MM.1S (cell line): Measurements from ENCODE around the gene CD82.
"Not testable (repeated sequence)": the region's sequence is repeated elsewhere in the genome, so short reads cannot be mapped to it uniquely, and the experiment has no call there.

ENCODE experiments used
- DNase-seq: peaks from one replicate; pipeline ENCODE4 v3.0.0-alpha.2; 2015
- H2AFZ ChIP-seq: fragments of 300-600 bp; sonication (generic); 2 replicates; pipeline ENCODE4 v1.6.0; 2016; ENCODE audit warnings: antibody characterized with exemption, low read length
- H3F3A ChIP-seq: fragments of 300-600 bp; sonication (generic); 2 replicates; pipeline ENCODE4 v1.6.1; 2016; ENCODE audit warnings: mild to moderate bottlenecking, antibody characterized with exemption, low read length, moderate library complexity, mixed read lengths; ENCODE audit not compliant: insufficient read depth
- H3K27ac ChIP-seq: fragments of 300-600 bp; sonication (generic); 2 replicates; pipeline ENCODE4 v1.5.1; 2016; ENCODE audit warnings: mild to moderate bottlenecking, low read length
- H3K27me3 ChIP-seq: fragments of 300-600 bp; sonication (generic); replicated peaks from 2 replicates; pipeline ENCODE4 v1.6.0; 2016; ENCODE audit warnings: low read length; ENCODE audit not compliant: insufficient read depth
- H3K36me3 ChIP-seq: fragments of 300-600 bp; sonication (generic); replicated peaks from 2 replicates; pipeline ENCODE4 v1.6.1; 2016; ENCODE audit warnings: mild to moderate bottlenecking, low read length, mixed read lengths; ENCODE audit not compliant: insufficient read depth
- H3K4me1 ChIP-seq: fragments of 300-600 bp; sonication (generic); 2 replicates; pipeline ENCODE4 v1.6.1; 2016; ENCODE audit warnings: low read length, mixed read lengths
- H3K4me2 ChIP-seq: fragments of 300-600 bp; sonication (generic); 2 replicates; pipeline ENCODE4 v1.6.0; 2016; ENCODE audit warnings: low read depth, low read length
- H3K4me3 ChIP-seq: fragments of 300-600 bp; sonication (generic); 2 replicates; pipeline ENCODE4 v1.5.1; 2016; ENCODE audit warnings: low read length, mixed read lengths
- H3K79me2 ChIP-seq: fragments of 300-600 bp; sonication (generic); 2 replicates; pipeline ENCODE4 v1.6.1; 2016; ENCODE audit warnings: mixed run types, low read length, mixed read lengths
- H3K9ac ChIP-seq: fragments of 300-600 bp; sonication (generic); 2 replicates; pipeline ENCODE4 v1.6.1; 2016; ENCODE audit warnings: low read length, mixed read lengths
- H3K9me2 ChIP-seq: fragments of 300-600 bp; sonication (generic); replicated peaks from 2 replicates; pipeline ENCODE4 v1.6.1; 2016; ENCODE audit warnings: mild to moderate bottlenecking, low read length, mixed read lengths; ENCODE audit not compliant: insufficient read depth
- H3K9me3 ChIP-seq: fragments of 300-600 bp; sonication (generic); replicated peaks from 2 replicates; pipeline ENCODE4 v1.6.1; 2016; ENCODE audit warnings: mild to moderate bottlenecking, low read length, mixed read lengths; ENCODE audit not compliant: insufficient read depth
- H4K20me1 ChIP-seq: fragments of 300-600 bp; sonication (generic); 2 replicates; pipeline ENCODE4 v1.6.1; 2016; ENCODE audit warnings: mild to moderate bottlenecking, low read length, moderate library complexity, mixed read lengths; ENCODE audit not compliant: insufficient read depth
- EZH2 ChIP-seq: fragments of 300-600 bp; sonication (generic); optimal IDR thresholded peaks from 2 replicates; pipeline ENCODE3; 2017; ENCODE audit warnings: low read depth, mild to moderate bottlenecking, antibody characterized with exemption, low read length, mixed read lengths
- EZH2phosphoT487 ChIP-seq: fragments of 300-600 bp; sonication (generic); IDR thresholded peaks from 2 replicates; pipeline ENCODE4 v1.6.1; 2018; ENCODE audit warnings: antibody characterized with exemption, low read length
- TF ChIP-seq, protein P1 (sequence below): fragments of 300-600 bp; sonication (generic); IDR thresholded peaks from 2 replicates; pipeline ENCODE4 v1.5.1; 2016; ENCODE audit warnings: antibody characterized with exemption, low read length, mixed read lengths

CD82 gene

DNA sequence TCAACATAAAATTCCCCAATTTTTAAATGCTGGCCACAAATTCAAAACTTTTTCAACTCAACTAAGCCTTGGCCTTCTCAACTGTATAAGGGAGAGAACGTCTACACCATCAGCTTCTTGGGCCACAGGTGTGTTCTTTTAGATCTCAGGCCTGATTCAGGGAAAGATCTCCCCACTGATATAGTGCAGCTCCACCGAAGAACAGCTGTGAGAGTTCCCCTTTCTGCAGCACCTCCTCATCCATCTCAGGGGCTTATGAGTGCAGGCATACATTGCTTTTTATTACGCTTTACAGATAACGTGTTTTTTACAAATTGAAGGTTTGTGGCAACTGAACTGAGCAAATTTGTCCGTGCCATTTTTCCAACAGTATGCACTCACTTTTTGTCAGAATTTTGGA, 8.0 kb upstream of the CD82 start:
- TF ChIP-seq EZH2phosphoT487 (no peak), EZH2 (no peak)
- TF ChIP-seq, protein P1, sequence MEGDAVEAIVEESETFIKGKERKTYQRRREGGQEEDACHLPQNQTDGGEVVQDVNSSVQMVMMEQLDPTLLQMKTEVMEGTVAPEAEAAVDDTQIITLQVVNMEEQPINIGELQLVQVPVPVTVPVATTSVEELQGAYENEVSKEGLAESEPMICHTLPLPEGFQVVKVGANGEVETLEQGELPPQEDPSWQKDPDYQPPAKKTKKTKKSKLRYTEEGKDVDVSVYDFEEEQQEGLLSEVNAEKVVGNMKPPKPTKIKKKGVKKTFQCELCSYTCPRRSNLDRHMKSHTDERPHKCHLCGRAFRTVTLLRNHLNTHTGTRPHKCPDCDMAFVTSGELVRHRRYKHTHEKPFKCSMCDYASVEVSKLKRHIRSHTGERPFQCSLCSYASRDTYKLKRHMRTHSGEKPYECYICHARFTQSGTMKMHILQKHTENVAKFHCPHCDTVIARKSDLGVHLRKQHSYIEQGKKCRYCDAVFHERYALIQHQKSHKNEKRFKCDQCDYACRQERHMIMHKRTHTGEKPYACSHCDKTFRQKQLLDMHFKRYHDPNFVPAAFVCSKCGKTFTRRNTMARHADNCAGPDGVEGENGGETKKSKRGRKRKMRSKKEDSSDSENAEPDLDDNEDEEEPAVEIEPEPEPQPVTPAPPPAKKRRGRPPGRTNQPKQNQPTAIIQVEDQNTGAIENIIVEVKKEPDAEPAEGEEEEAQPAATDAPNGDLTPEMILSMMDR = no peak
- Histone ChIP-seq H2AFZ (no peak overlapping the region), H3K4me2 (no peak overlapping the region)

DNA sequence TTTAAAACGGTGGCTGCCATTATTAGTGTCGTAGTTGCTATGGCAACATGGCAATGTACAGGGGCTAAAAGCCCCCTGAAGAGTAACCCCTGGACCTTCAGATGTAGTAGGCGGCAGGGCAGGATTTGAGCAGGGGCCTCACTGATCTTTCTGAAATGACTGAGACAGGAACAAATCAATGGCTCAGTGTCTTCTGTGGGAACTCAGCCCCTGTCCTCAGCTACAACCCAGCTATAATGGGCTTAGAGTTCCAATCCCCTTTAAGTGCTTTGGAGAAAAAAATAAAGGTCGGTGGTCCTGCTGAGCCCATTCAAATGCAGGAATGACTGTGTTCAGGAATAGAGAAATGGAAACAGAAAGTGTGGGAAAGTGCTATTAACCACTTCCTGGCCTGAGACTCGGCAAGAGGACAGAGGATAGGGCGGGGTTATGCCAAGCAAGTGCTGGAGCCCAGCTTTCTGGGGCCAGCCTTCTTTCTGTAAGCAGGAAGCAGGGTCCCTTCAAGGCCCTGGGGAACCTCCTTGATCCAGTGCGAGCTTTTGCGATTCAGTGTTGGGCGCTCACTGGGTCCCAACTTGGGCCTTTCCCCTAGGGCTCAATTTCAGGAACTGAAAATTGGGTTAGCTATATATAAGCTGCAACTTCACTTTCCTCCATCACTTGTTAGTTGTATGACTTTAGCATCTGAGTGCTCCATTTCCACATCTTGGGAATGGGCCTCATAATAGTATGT, 6.1 kb upstream of the CD82 start:
- peaks cover 26% of the 10 kb centered on the region for H3K4me1 ChIP-seq
- no peaks in the 10 kb centered on the region for H3K9me3 ChIP-seq
- H3K36me3 ChIP-seq = no peaks in the 10 kb centered on the region
- H3K4me3 ChIP-seq = peak overlapping the region; percentile 31; the same call in 1 of the 2 replicates
- H3K27me3 ChIP-seq = no peaks in the 10 kb centered on the region
- H3K27ac ChIP-seq = no peak overlapping the region
- no peaks in the 10 kb centered on the region for H3K79me2 ChIP-seq
- no peaks in the 10 kb centered on the region for H4K20me1 ChIP-seq
- H3K9ac ChIP-seq = no peak overlapping the region
- DNase-seq = peak; percentile 40
- TF ChIP-seq EZH2phosphoT487 = no peak
- TF ChIP-seq, protein P1 = no peak
- peak overlapping the region; percentile 67 for H3K4me2 ChIP-seq
- peak overlapping the region; percentile 17; the same call in 1 of the 2 replicates for H2AFZ ChIP-seq
- H3K9me2 ChIP-seq = no peaks in the 10 kb centered on the region
- peaks cover 12% of the 10 kb centered on the region; the same call in 1 of the 2 replicates for H3F3A ChIP-seq

More for the DNA sequence above, 8.0 kb upstream of the CD82 start:
- no peaks in the 10 kb centered on the region for H3K79me2 ChIP-seq
- H3K4me3 ChIP-seq = no peak overlapping the region
- H3K9me2 ChIP-seq = no peaks in the 10 kb centered on the region
- 0 out of 2 replicates have a peak, but pooled peaks cover 12% of the 10 kb centered on the region for H3F3A ChIP-seq
- no peak overlapping the region for H3K9ac ChIP-seq
- H3K27me3 ChIP-seq = no peaks in the 10 kb centered on the region
- H3K36me3 ChIP-seq = no peaks in the 10 kb centered on the region
- no peak overlapping the region for H3K27ac ChIP-seq
- H4K20me1 ChIP-seq = no peaks in the 10 kb centered on the region
- no peaks in the 10 kb centered on the region for H3K9me3 ChIP-seq
- H3K4me1 ChIP-seq = peaks cover 23% of the 10 kb centered on the region
- DNase-seq = no peak

DNA sequence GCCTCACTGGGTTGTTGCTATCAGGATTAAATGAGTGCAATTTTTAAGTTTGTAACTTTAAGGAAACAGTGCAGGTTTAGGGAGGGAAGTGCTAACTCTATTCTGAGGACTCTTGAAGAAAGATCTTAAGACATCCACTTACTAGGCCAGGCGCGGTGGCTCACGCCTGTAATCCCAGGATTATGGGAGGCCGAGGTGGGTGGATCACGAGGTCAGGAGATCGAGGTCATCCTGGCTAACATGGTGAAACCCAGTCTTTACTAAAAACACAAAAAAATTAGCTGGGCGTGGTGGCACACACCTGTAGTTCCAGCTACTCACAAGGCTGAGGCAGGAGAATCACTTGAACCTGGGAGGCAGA, 5.5 kb upstream of the CD82 start:
- H3K9ac ChIP-seq, H3K4me3 ChIP-seq, H3K79me2 ChIP-seq, H3K9me3 ChIP-seq, H4K20me1 ChIP-seq, H3K9me2 ChIP-seq, DNase-seq, H3K27me3 ChIP-seq, H3K36me3 ChIP-seq, H3K27ac ChIP-seq: not testable (repeated sequence)
- Histone ChIP-seq H3K4me1 (peaks cover 31% of the 10 kb centered on the region), H2AFZ (peak overlapping the region; percentile 17; the same call in 1 of the 2 replicates), H3F3A (peaks cover 12% of the 10 kb centered on the region; the same call in 1 of the 2 replicates), H3K4me2 (peak overlapping the region; percentile 67)

DNA sequence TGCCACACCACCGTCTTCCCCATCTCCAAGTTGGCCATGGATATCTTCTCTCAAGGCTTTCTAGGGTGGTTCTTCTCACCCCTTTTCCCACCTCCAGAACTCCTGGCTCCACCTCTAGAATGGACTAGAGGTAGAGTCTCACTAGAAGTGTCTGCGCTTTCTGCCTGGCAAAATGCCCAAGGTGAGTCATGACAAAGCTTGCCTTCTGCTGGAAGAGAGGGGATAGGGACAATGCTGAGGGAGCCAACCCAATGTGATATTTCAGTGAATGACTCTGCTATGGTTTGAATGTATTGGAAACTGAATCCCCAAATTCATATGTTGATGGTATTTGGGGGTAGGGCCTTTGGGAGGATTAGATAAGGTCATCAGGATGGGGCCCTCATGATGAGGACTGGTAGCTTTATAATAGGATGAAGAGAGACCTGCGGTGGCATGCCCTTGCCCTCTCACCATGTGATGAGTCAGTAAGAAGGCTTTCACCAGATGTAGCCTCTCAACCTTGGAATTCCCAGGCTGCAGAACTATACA, 4.1 kb upstream of the CD82 start:
- DNase-seq = no peak
- H3F3A ChIP-seq = peaks cover 12% of the 10 kb centered on the region; the same call in 1 of the 2 replicates
- H3K9me2 ChIP-seq = no peaks in the 10 kb centered on the region
- no peak overlapping the region for H3K4me2 ChIP-seq
- peaks cover 8% of the 10 kb centered on the region for H3K79me2 ChIP-seq
- no peak overlapping the region for H3K9ac ChIP-seq
- H3K27ac ChIP-seq = no peak overlapping the region
- no peak overlapping the region for H3K4me3 ChIP-seq
- no peaks in the 10 kb centered on the region for H3K27me3 ChIP-seq
- TF ChIP-seq EZH2 (no peak), EZH2phosphoT487 (no peak)
- TF ChIP-seq, protein P1 = no peak
- peaks cover 36% of the 10 kb centered on the region for H3K4me1 ChIP-seq
- no peaks in the 10 kb centered on the region for H4K20me1 ChIP-seq
- no peaks in the 10 kb centered on the region for H3K9me3 ChIP-seq
- H3K36me3 ChIP-seq = no peaks in the 10 kb centered on the region
- no peak overlapping the region for H2AFZ ChIP-seq
